ENCODE results near the gene CACNB2.

The CACNB2 gene

GRCh38 chr10:18460032-18460431 lies 319.8 kb downstream of the CACNB2 start:
- Histone ChIP-seq H3K4me1 (ENCODE audit: control insufficient read depth, insufficient read depth, low read depth, low read length) (no peaks in the 10 kb centered on the region), H4K91ac (ENCODE audit: low read length) (no peak overlapping the region), H2BK5ac (ENCODE audit: low read depth, low read length, poor library complexity, severe bottlenecking) (no peak overlapping the region), H3K36me3 (ENCODE audit: control insufficient read depth in 1 of 2, insufficient read depth in 2 of 2, low read depth in 1 of 2, low read length in 2 of 2) (no peaks in the 10 kb centered on the region), H3K27ac (ENCODE audit: low read length, poor library complexity, severe bottlenecking) (no peak overlapping the region), H3K79me1 (replicated peaks; ENCODE audit: low read length, poor library complexity, severe bottlenecking) (no peaks in the 10 kb centered on the region), H3K18ac (ENCODE audit: low read depth in 1 of 2, low read length in 2 of 2) (no peak overlapping the region), H3K9ac (ENCODE audit: low read length) (no peak overlapping the region), H3K27me3 (ENCODE audit: control insufficient read depth in 1 of 2, insufficient read depth in 1 of 2, low read length in 2 of 2) (no peaks in the 10 kb centered on the region), H4K8ac (ENCODE audit: low read length) (no peak overlapping the region), H2BK15ac (ENCODE audit: low read depth, poor library complexity, severe bottlenecking) (no peak overlapping the region), H3K4me3 (ENCODE audit: insufficient read depth in 1 of 2, low read depth in 1 of 2, low read length in 2 of 2) (no peak overlapping the region), H2AFZ (ENCODE audit: low read depth, low read length) (no peak overlapping the region), H3K23ac (ENCODE audit: low read length in 2 of 2) (no peak overlapping the region), H3K4me2 (ENCODE audit: low read length, poor library complexity, severe bottlenecking) (no peak overlapping the region), H3K9me3 (ENCODE audit: control insufficient read depth, low read length) (no peaks in the 10 kb centered on the region), H3K4ac (ENCODE audit: low read depth in 1 of 2, low read length in 2 of 2) (no peak overlapping the region), H2AK5ac (ENCODE audit: low read length, severe bottlenecking) (no peak overlapping the region), H2BK120ac (ENCODE audit: low read depth, low read length) (no peak overlapping the region), H3K14ac (ENCODE audit: low read length in 2 of 2) (no peak overlapping the region), H2BK12ac (ENCODE audit: low read length in 2 of 2) (no peak overlapping the region)
- no CpG with 5 or more reads among the region's 2 CpGs for WGBS
- no peak for DNase-seq

GRCh38 chr10:18463673-18464211 lies 323.5 kb downstream of the CACNB2 start:
- Histone ChIP-seq H3K23ac (ENCODE audit: low read length in 2 of 2) (no peak overlapping the region), H4K91ac (ENCODE audit: low read length) (no peak overlapping the region), H3K27me3 (ENCODE audit: control insufficient read depth in 1 of 2, insufficient read depth in 1 of 2, low read length in 2 of 2) (no peaks in the 10 kb centered on the region), H4K8ac (ENCODE audit: low read length) (no peak overlapping the region), H3K4me2 (ENCODE audit: low read length, poor library complexity, severe bottlenecking) (no peak overlapping the region), H3K9ac (ENCODE audit: low read length) (no peak overlapping the region), H3K9me3 (ENCODE audit: control insufficient read depth, low read length) (no peaks in the 10 kb centered on the region), H3K36me3 (ENCODE audit: control insufficient read depth in 1 of 2, insufficient read depth in 2 of 2, low read depth in 1 of 2, low read length in 2 of 2) (no peaks in the 10 kb centered on the region), H2AK5ac (ENCODE audit: low read length, severe bottlenecking) (no peak overlapping the region), H3K79me1 (replicated peaks; ENCODE audit: low read length, poor library complexity, severe bottlenecking) (no peaks in the 10 kb centered on the region), H2BK5ac (ENCODE audit: low read depth, low read length, poor library complexity, severe bottlenecking) (no peak overlapping the region), H3K27ac (ENCODE audit: low read length, poor library complexity, severe bottlenecking) (no peak overlapping the region), H3K4ac (ENCODE audit: low read depth in 1 of 2, low read length in 2 of 2) (no peak overlapping the region), H2BK15ac (ENCODE audit: low read depth, poor library complexity, severe bottlenecking) (no peak overlapping the region), H2AFZ (ENCODE audit: low read depth, low read length) (no peak overlapping the region), H3K4me3 (ENCODE audit: insufficient read depth in 1 of 2, low read depth in 1 of 2, low read length in 2 of 2) (no peak overlapping the region), H3K18ac (ENCODE audit: low read depth in 1 of 2, low read length in 2 of 2) (no peak overlapping the region), H2BK12ac (ENCODE audit: low read length in 2 of 2) (no peak overlapping the region), H3K14ac (ENCODE audit: low read length in 2 of 2) (no peak overlapping the region), H3K4me1 (ENCODE audit: control insufficient read depth, insufficient read depth, low read depth, low read length) (no peaks in the 10 kb centered on the region), H2BK120ac (ENCODE audit: low read depth, low read length) (no peak overlapping the region)
- WGBS, result 80% methylated on average over 5 of the region's 5 CpGs
- no peak for DNase-seq

GRCh38 chr10:18469125-18469524 lies 328.9 kb downstream of the CACNB2 start:
- Histone ChIP-seq H3K4me3 (ENCODE audit: insufficient read depth in 1 of 2, low read depth in 1 of 2, low read length in 2 of 2) (no peak overlapping the region), H2BK5ac (ENCODE audit: low read depth, low read length, poor library complexity, severe bottlenecking) (no peak overlapping the region), H2BK120ac (ENCODE audit: low read depth, low read length) (no peak overlapping the region), H3K4me1 (ENCODE audit: control insufficient read depth, insufficient read depth, low read depth, low read length) (no peaks in the 10 kb centered on the region), H2AK5ac (ENCODE audit: low read length, severe bottlenecking) (no peak overlapping the region), H3K9me3 (ENCODE audit: control insufficient read depth, low read length) (no peaks in the 10 kb centered on the region), H3K79me1 (replicated peaks; ENCODE audit: low read length, poor library complexity, severe bottlenecking) (no peaks in the 10 kb centered on the region), H3K36me3 (ENCODE audit: control insufficient read depth in 1 of 2, insufficient read depth in 2 of 2, low read depth in 1 of 2, low read length in 2 of 2) (no peaks in the 10 kb centered on the region), H2AFZ (ENCODE audit: low read depth, low read length) (no peak overlapping the region), H3K4ac (ENCODE audit: low read depth in 1 of 2, low read length in 2 of 2) (no peak overlapping the region), H2BK12ac (ENCODE audit: low read length in 2 of 2) (no peak overlapping the region), H2BK15ac (ENCODE audit: low read depth, poor library complexity, severe bottlenecking) (no peak overlapping the region), H3K27me3 (ENCODE audit: control insufficient read depth in 1 of 2, insufficient read depth in 1 of 2, low read length in 2 of 2) (no peaks in the 10 kb centered on the region), H4K8ac (ENCODE audit: low read length) (no peak overlapping the region), H3K23ac (ENCODE audit: low read length in 2 of 2) (no peak overlapping the region), H4K91ac (ENCODE audit: low read length) (no peak overlapping the region), H3K4me2 (ENCODE audit: low read length, poor library complexity, severe bottlenecking) (no peak overlapping the region), H3K27ac (ENCODE audit: low read length, poor library complexity, severe bottlenecking) (no peak overlapping the region), H3K18ac (ENCODE audit: low read depth in 1 of 2, low read length in 2 of 2) (no peak overlapping the region), H3K9ac (ENCODE audit: low read length) (no peak overlapping the region), H3K14ac (ENCODE audit: low read length in 2 of 2) (no peak overlapping the region)
- 100% methylated on average over 1 of the region's 2 CpGs for WGBS
- DNase-seq, result no peak

- no peak overlapping the region for H3K4ac ChIP-seq (ENCODE audit: low read depth in 1 of 2, low read length in 2 of 2)
- no peak overlapping the region for H2AFZ ChIP-seq (ENCODE audit: low read depth, low read length)
- no peak overlapping the region for H3K4me2 ChIP-seq (ENCODE audit: low read length, poor library complexity, severe bottlenecking)
- no peak overlapping the region for H2BK12ac ChIP-seq (ENCODE audit: low read length in 2 of 2)
- H4K91ac ChIP-seq (ENCODE audit: low read length), result no peak overlapping the region
- no peak overlapping the region for H3K27ac ChIP-seq (ENCODE audit: low read length, poor library complexity, severe bottlenecking)
- H4K8ac ChIP-seq (ENCODE audit: low read length), result no peak overlapping the region
- no peak for DNase-seq
- no peak overlapping the region for H3K18ac ChIP-seq (ENCODE audit: low read depth in 1 of 2, low read length in 2 of 2)
- no peak overlapping the region for H2BK5ac ChIP-seq (ENCODE audit: low read depth, low read length, poor library complexity, severe bottlenecking)
- H3K14ac ChIP-seq (ENCODE audit: low read length in 2 of 2), result no peak overlapping the region
- H3K27me3 ChIP-seq (ENCODE audit: control insufficient read depth in 1 of 2, insufficient read depth in 1 of 2, low read length in 2 of 2), result no peaks in the 10 kb centered on the region
- H2BK15ac ChIP-seq (ENCODE audit: low read depth, poor library complexity, severe bottlenecking), result no peak overlapping the region
- WGBS, result 68% methylated on average over 5 of the region's 5 CpGs
- no peaks in the 10 kb centered on the region for H3K9me3 ChIP-seq (ENCODE audit: control insufficient read depth, low read length)
- no peak overlapping the region for H3K4me3 ChIP-seq (ENCODE audit: insufficient read depth in 1 of 2, low read depth in 1 of 2, low read length in 2 of 2)
- H3K79me1 ChIP-seq (replicated peaks; ENCODE audit: low read length, poor library complexity, severe bottlenecking), result no peaks in the 10 kb centered on the region
- no peaks in the 10 kb centered on the region for H3K4me1 ChIP-seq (ENCODE audit: control insufficient read depth, insufficient read depth, low read depth, low read length)
- no peak overlapping the region for H2AK5ac ChIP-seq (ENCODE audit: low read length, severe bottlenecking)
- H3K9ac ChIP-seq (ENCODE audit: low read length), result no peak overlapping the region
- no peak overlapping the region for H3K23ac ChIP-seq (ENCODE audit: low read length in 2 of 2)
- no peak overlapping the region for H2BK120ac ChIP-seq (ENCODE audit: low read depth, low read length)
- H3K36me3 ChIP-seq (ENCODE audit: control insufficient read depth in 1 of 2, insufficient read depth in 2 of 2, low read depth in 1 of 2, low read length in 2 of 2), result no peaks in the 10 kb centered on the region
Observed at GRCh38 chr10:18472977-18473376, 332.8 kb downstream of the CACNB2 start.

All from mesenchymal stem cell (in vitro differentiated cells and primary cell).